Measurements from ENCODE around the gene CEBPA.
"Not testable (repeated sequence)": the region's sequence is repeated elsewhere in the genome, so short reads cannot be mapped to it uniquely, and the experiment has no call there.

Gene CEBPA

GRCh38 chr19:33323093-33323820 is 20.9 kb upstream of the CEBPA start:
- Histone ChIP-seq H3K27ac (ENCODE audit: low read length) (no peak overlapping the region), H3K36me3 (ENCODE audit: control insufficient read depth in 1 of 2, insufficient read depth in 2 of 2, low read length in 2 of 2) (no peaks in the 10 kb centered on the region), H3K4me3 (ENCODE audit: low read depth in 1 of 2, low read length in 2 of 2) (no peak overlapping the region), H3K4me1 (ENCODE audit: control insufficient read depth in 1 of 2, insufficient read depth in 2 of 2, low read length in 2 of 2) (peaks cover 0 to 4% of the 10 kb centered on the region in 2 donors), H3K27me3 (ENCODE audit: low read depth, low read length) (no peaks in the 10 kb centered on the region), H3K9me3 (ENCODE audit: control insufficient read depth in 1 of 2, low read length in 2 of 2) (peaks cover 0 to 10% of the 10 kb centered on the region in 2 donors)

- no peaks in the 10 kb centered on the region for H3K4me1 ChIP-seq (ENCODE audit: control insufficient read depth in 1 of 2, insufficient read depth in 2 of 2, low read length in 2 of 2)
Observed at GRCh38 chr19:33320636-33321035, 18.3 kb upstream of the CEBPA start.

GRCh38 chr19:33317991-33318390 is 15.7 kb upstream of the CEBPA start:
- H3K4me1 ChIP-seq (ENCODE audit: control insufficient read depth in 1 of 2, insufficient read depth in 2 of 2, low read length in 2 of 2); H3K9me3 ChIP-seq (ENCODE audit: control insufficient read depth in 1 of 2, low read length in 2 of 2); H3K36me3 ChIP-seq (ENCODE audit: control insufficient read depth in 1 of 2, insufficient read depth in 2 of 2, low read length in 2 of 2); H3K27ac ChIP-seq (ENCODE audit: low read length); H3K27me3 ChIP-seq (ENCODE audit: low read depth, low read length); H3K4me3 ChIP-seq (ENCODE audit: low read depth in 1 of 2, low read length in 2 of 2): not testable (repeated sequence)

More at GRCh38 chr19:33320636-33321035, 18.3 kb upstream of the CEBPA start:
- no peak overlapping the region for H3K4me3 ChIP-seq (ENCODE audit: low read depth in 1 of 2, low read length in 2 of 2)
- H3K9me3 ChIP-seq (ENCODE audit: control insufficient read depth in 1 of 2, low read length in 2 of 2): peaks cover 0 to under 1% of the 10 kb centered on the region in 2 donors
- no peaks in the 10 kb centered on the region for H3K27me3 ChIP-seq (ENCODE audit: low read depth, low read length)
- no peaks in the 10 kb centered on the region for H3K36me3 ChIP-seq (ENCODE audit: control insufficient read depth in 1 of 2, insufficient read depth in 2 of 2, low read length in 2 of 2)
- no peak overlapping the region for H3K27ac ChIP-seq (ENCODE audit: low read length)

GRCh38 chr19:33317517-33317916 is 15.2 kb upstream of the CEBPA start:
- H3K4me3 ChIP-seq (ENCODE audit: low read depth in 1 of 2, low read length in 2 of 2): no peak overlapping the region
- H3K9me3 ChIP-seq (ENCODE audit: control insufficient read depth in 1 of 2, low read length in 2 of 2): no peaks in the 10 kb centered on the region
- H3K27me3 ChIP-seq (ENCODE audit: low read depth, low read length): no peaks in the 10 kb centered on the region
- H3K4me1 ChIP-seq (ENCODE audit: control insufficient read depth in 1 of 2, insufficient read depth in 2 of 2, low read length in 2 of 2): no peaks in the 10 kb centered on the region
- H3K36me3 ChIP-seq (ENCODE audit: control insufficient read depth in 1 of 2, insufficient read depth in 2 of 2, low read length in 2 of 2): no peaks in the 10 kb centered on the region
- H3K27ac ChIP-seq (ENCODE audit: low read length): no peak overlapping the region

- H3K4me3 ChIP-seq (ENCODE audit: low read depth in 1 of 2, low read length in 2 of 2): no peak overlapping the region
- H3K27me3 ChIP-seq (ENCODE audit: low read depth, low read length): no peaks in the 10 kb centered on the region
- no peaks in the 10 kb centered on the region for H3K4me1 ChIP-seq (ENCODE audit: control insufficient read depth in 1 of 2, insufficient read depth in 2 of 2, low read length in 2 of 2)
- H3K36me3 ChIP-seq (ENCODE audit: control insufficient read depth in 1 of 2, insufficient read depth in 2 of 2, low read length in 2 of 2): no peaks in the 10 kb centered on the region
- H3K9me3 ChIP-seq (ENCODE audit: control insufficient read depth in 1 of 2, low read length in 2 of 2): no peaks in the 10 kb centered on the region
- H3K27ac ChIP-seq (ENCODE audit: low read length): peak overlapping the region; percentile 23
Observed at GRCh38 chr19:33316541-33317264, 14.4 kb upstream of the CEBPA start.

GRCh38 chr19:33312808-33313207 is 10.5 kb upstream of the CEBPA start:
- not testable (repeated sequence) for H3K36me3 ChIP-seq (ENCODE audit: control insufficient read depth in 1 of 2, insufficient read depth in 2 of 2, low read length in 2 of 2); H3K27me3 ChIP-seq (ENCODE audit: low read depth, low read length); H3K9me3 ChIP-seq (ENCODE audit: control insufficient read depth in 1 of 2, low read length in 2 of 2); H3K27ac ChIP-seq (ENCODE audit: low read length); H3K4me1 ChIP-seq (ENCODE audit: control insufficient read depth in 1 of 2, insufficient read depth in 2 of 2, low read length in 2 of 2); H3K4me3 ChIP-seq (ENCODE audit: low read depth in 1 of 2, low read length in 2 of 2)

GRCh38 chr19:33312065-33312464 is 9.7 kb upstream of the CEBPA start:
- H3K4me3 ChIP-seq (ENCODE audit: low read depth in 1 of 2, low read length in 2 of 2): no peak overlapping the region
- H3K27me3 ChIP-seq (ENCODE audit: low read depth, low read length): no peaks in the 10 kb centered on the region
- H3K27ac ChIP-seq (ENCODE audit: low read length): no peak overlapping the region
- H3K4me1 ChIP-seq (ENCODE audit: control insufficient read depth in 1 of 2, insufficient read depth in 2 of 2, low read length in 2 of 2): no peaks in the 10 kb centered on the region
- no peaks in the 10 kb centered on the region for H3K9me3 ChIP-seq (ENCODE audit: control insufficient read depth in 1 of 2, low read length in 2 of 2)
- no peaks in the 10 kb centered on the region for H3K36me3 ChIP-seq (ENCODE audit: control insufficient read depth in 1 of 2, insufficient read depth in 2 of 2, low read length in 2 of 2)

- Histone ChIP-seq H3K36me3 (ENCODE audit: control insufficient read depth in 1 of 2, insufficient read depth in 2 of 2, low read length in 2 of 2) (no peaks in the 10 kb centered on the region), H3K9me3 (ENCODE audit: control insufficient read depth in 1 of 2, low read length in 2 of 2) (no peaks in the 10 kb centered on the region), H3K27me3 (ENCODE audit: low read depth, low read length) (no peaks in the 10 kb centered on the region), H3K27ac (ENCODE audit: low read length) (no peak overlapping the region), H3K4me1 (ENCODE audit: control insufficient read depth in 1 of 2, insufficient read depth in 2 of 2, low read length in 2 of 2) (no peaks in the 10 kb centered on the region), H3K4me3 (ENCODE audit: low read depth in 1 of 2, low read length in 2 of 2) (no peak overlapping the region)
Observed at GRCh38 chr19:33311326-33311682, 9.0 kb upstream of the CEBPA start.

GRCh38 chr19:33310606-33311325 is 8.4 kb upstream of the CEBPA start:
- no peak overlapping the region for H3K4me3 ChIP-seq (ENCODE audit: low read depth in 1 of 2, low read length in 2 of 2)
- H3K27ac ChIP-seq (ENCODE audit: low read length): no peak overlapping the region
- no peaks in the 10 kb centered on the region for H3K27me3 ChIP-seq (ENCODE audit: low read depth, low read length)
- H3K9me3 ChIP-seq (ENCODE audit: control insufficient read depth in 1 of 2, low read length in 2 of 2): no peaks in the 10 kb centered on the region
- H3K36me3 ChIP-seq (ENCODE audit: control insufficient read depth in 1 of 2, insufficient read depth in 2 of 2, low read length in 2 of 2): no peaks in the 10 kb centered on the region
- H3K4me1 ChIP-seq (ENCODE audit: control insufficient read depth in 1 of 2, insufficient read depth in 2 of 2, low read length in 2 of 2): no peaks in the 10 kb centered on the region

GRCh38 chr19:33309826-33310225 is 7.5 kb upstream of the CEBPA start:
- Histone ChIP-seq H3K9me3 (ENCODE audit: control insufficient read depth in 1 of 2, low read length in 2 of 2) (no peaks in the 10 kb centered on the region), H3K4me3 (ENCODE audit: low read depth in 1 of 2, low read length in 2 of 2) (no peak overlapping the region), H3K4me1 (ENCODE audit: control insufficient read depth in 1 of 2, insufficient read depth in 2 of 2, low read length in 2 of 2) (no peaks in the 10 kb centered on the region), H3K36me3 (ENCODE audit: control insufficient read depth in 1 of 2, insufficient read depth in 2 of 2, low read length in 2 of 2) (no peaks in the 10 kb centered on the region), H3K27ac (ENCODE audit: low read length) (no peak overlapping the region), H3K27me3 (ENCODE audit: low read depth, low read length) (no peaks in the 10 kb centered on the region)

Measured in muscle layer of duodenum (tissue), 2 donors.